HG03432 (cell line): Measurements from ENCODE around the gene TMEM174.

ENCODE experiments used
- ATAC-seq: cut with Tn5 transposase; IDR thresholded peaks from one replicate; pipeline ENCODE4 v1.9.1; 2021; ENCODE audit warnings: mild to moderate bottlenecking, moderate library complexity; ENCODE audit not compliant: unreplicated experiment

TMEM174 gene

DNA sequence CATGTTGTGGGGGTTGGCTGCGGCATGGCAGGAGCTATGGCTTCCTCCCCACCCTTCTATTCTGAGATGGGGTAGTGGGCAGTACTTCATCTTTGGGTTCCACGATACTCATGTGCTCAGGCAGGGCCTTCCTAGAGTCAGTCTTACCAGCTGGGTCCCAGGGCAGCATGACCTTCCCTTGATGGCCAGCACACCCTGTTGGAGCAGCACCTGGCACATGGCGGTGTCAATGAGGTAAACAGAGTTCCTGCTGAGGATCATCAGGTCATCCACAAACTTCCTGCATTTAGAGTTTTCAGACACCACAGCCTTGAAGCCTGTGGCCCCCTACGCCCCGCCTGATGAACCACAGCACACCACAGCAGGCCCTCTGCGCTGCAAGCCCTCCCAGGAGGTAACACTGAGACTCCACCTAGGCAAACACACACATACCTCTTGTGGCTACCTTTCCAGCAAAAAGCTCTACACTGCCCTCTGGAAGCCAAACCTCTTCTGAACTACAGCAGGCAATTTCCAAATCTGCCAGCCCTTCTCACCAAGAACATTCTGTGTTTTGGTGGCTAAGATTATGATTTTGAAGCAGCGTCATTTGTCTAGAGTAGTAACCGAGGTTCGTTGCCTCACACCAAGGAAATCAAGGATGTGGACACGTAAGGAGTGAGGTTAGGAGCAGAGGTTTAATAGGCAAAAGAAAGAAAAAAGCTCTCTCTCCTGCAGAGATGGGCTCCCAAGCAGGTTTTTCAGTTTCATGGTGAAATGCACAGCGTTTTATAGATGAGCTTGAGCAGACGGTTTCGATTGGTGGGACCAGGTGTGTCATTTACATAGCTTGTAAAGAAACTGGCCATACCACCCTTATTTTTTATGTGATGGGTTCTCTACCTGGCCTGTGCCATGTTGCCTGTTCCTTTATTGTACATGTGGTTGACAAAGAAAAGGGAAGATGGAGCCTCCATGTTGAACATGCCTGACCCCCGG lies 20.3 kb upstream of the TMEM174 start:
- ATAC-seq = no peak

DNA sequence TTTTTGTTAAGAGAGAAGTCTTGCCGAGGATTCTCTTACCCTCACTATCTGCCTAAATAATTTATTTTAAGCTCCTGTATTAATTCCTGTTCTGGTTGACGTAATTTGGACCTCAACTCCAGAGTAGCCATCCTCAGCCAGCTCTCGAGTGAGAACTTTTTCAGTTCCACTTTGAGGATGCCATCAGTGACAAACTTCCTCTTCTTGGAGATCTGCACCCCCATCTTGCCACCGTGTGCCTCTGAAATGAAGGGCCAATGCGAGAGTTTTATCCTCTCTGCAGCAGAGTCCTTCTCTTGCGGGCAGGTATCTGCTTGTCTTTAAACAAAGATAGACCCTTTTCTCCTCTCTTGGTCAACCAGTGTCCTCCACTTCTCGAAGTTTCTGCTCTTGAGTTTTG lies 19.5 kb upstream of the TMEM174 start:
- no peak for ATAC-seq

DNA sequence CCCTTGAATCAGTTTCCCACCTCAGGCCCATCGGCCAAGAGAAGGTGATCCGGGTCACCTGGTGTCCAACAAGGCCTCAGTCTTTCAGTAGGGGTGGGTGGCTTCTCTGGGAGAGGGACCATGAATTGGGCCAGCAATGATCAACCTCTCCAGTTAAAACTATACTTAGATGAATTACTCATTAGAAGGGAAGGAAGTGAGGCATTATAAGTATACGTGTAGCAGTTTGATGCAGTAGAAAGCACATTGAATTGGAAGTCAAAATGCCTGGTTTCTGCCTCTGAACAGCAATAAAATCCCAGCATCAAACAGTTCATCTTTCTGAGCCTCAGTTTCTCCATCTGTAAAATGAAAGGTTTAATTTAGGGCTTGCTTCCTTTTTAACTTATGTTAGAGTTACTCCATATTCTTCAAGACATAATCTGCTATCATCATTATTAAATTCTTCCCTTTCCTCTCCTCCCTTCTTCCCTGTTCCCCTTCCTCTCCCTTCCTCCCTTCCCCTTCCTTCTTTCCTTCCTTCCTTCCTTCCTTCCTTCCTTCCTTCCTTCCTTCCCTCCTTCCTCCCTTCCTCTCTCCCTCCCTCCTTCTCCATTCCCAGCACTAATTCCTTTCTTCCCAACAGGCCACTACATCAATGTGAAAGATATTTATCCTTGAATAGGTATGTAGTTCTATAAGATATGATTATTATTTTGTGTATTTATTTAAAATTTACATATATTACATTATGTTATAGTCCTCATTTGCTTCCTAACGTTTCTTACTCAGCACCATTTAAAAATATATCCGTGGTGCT lies 18.6 kb upstream of the TMEM174 start:
- no peak for ATAC-seq

DNA sequence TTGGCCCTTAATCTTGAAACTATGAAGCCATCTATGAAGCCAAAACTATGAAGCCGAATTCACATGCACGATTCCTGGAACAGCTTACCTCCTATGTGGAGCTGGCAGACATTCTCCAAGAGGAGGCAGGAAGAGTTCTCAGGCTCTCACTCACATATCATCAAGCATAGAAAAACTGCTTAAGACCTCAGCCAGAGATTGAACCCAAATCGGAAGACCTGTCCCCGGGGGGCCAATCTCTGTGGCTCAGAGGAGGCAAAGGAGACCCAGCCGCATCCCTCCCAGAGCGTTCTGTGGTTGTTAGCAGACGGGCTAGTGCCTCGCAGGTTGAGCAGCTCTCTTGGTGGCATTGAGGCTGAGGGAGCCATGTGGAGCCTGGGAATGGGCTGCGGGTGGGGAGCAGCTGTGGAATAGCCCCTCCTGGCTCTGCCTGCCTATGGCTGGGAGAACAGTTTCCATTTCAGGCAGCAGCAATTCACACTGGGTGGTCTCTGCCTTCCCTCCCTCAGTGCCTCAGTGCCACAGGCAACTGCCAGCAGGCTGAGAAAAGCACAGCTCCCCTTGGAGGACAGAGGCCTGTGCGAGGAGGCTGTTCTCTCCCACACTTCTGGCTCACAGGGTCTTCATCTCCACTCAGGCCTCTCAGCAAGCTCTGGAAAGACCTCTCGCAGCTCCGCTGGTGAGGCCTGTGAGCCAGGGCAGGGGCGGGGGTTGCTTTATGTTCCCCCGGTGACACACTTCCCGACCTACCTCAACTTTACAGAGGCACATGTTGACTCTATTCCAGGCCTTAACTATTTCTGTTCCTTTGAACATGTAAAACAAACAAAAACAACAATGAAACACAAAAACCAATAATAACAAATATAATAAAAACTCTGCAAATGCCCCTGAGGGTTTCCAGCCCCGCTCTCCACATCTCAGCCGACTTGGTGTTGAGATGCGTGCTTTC lies 17.4 kb upstream of the TMEM174 start:
- no peak for ATAC-seq

DNA sequence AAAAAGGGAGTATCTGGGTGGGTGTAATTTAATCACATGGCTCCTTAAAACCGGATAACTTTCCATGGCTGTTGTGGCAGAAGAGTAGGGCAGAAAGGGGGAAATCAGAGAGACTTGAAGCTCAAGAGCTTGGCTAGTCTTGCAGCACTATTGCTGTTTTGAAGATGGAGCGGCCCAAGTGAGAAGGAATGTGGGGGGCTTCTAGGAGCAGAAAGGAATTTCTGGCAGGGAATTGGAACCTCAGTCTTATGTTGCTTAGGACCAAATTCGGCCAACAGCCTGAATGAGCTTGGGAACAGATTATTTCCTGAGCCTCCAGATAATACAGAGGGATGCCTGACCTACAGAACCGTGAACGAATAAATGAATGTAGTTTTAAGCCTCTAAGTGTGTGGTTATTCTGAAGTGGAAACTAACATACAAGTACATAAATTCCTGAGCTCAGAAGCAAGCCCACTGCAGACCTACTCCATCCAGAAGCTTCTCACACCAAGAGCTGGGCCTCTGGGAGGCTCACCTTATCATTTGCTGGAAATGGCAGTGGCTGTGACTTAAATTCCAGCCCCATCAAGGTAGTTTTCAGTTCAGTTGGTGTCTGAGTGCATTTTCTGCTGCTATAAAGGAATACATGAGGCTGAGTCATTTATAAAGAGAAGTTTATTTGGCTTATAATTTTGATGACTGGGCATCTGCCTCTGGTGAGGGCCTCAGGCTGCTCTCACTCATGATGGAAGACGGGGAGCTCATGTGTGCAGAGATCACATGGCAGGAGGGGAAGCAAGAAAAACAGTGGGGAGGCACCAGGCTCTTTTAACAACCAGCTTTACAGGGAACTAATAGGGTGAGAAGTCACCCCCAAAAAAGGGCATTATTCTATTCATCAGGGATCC lies 15.3 kb upstream of the TMEM174 start:
- no peak for ATAC-seq

DNA sequence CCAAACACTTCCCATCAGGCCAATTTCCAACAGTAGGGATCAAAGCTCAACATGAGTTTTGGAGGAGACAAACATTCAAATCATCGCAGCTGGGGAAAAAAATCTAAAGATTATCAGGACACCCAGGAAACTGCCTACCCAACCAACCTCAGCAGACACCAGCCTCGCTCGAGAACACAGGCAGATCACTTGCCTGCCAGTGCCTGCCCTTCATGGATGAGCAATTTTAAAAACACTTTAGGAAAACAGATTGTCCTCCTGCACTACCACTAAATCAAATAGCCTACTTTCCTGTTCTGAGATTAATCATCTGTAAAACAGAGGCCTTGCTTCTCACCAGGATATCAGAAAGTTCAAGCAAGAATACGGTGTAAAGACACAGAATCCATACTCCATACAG lies 14.7 kb upstream of the TMEM174 start:
- ATAC-seq = no peak

DNA sequence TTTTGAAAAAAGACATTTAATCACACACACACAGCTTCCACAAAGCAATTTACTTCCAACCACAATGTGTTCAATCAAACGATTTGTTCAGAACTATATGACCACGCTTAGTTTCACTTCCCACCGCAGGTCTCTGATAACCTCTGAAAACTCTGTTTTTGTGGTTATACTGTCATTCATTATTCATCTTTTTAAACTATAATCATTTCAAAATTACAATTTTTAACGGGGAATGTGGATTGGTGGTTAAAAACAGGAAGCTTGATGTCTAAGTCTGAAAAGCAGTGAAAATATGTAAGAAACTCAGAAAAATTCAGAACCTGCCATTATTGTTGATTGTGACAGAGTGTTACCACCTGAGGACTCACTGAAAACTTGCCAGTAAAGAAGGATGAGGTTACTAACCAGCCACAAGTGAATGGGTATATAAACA lies 12.7 kb upstream of the TMEM174 start:
- ATAC-seq = peak; percentile 85

DNA sequence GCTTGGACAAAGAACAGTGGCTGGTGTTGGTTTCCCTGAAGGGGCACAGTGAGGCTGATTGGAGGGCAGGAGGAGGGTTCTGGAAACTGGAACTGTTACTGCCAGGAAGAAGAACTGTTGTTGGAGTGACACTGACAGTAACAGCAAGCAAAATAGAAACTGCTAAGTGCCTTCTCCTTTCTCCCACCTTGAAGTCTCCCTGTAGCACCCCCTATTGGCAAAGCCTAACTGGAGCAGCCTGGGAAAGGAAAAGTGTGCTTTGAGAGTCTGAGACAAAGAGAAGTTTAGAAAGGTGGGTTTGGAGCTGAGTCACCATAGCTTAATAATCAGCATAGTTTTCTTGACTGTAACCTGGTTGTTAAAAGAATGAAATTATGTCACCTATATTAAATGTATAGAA lies 2.5 kb upstream of the TMEM174 start:
- no peak for ATAC-seq

DNA sequence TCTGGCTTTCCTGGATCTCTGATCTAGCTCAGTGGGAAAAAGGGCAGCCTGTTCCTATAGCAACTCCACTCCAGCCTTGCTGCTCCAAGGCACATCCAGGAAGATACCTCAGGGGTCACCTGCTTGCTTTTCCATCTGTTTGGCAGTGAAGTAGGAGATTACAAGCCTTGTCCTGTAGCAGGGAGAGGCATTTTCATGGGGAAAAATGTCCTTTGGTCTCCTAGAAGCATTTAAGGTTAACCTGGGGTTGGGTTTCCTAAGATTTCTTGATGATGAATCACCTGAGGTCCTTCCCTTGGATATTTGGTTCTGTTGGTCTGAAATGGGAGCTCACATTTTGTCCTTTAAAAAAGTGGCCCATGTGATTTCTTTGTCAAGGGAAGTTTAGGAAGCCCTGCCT lies 1.5 kb upstream of the TMEM174 start:
- no peak for ATAC-seq

DNA sequence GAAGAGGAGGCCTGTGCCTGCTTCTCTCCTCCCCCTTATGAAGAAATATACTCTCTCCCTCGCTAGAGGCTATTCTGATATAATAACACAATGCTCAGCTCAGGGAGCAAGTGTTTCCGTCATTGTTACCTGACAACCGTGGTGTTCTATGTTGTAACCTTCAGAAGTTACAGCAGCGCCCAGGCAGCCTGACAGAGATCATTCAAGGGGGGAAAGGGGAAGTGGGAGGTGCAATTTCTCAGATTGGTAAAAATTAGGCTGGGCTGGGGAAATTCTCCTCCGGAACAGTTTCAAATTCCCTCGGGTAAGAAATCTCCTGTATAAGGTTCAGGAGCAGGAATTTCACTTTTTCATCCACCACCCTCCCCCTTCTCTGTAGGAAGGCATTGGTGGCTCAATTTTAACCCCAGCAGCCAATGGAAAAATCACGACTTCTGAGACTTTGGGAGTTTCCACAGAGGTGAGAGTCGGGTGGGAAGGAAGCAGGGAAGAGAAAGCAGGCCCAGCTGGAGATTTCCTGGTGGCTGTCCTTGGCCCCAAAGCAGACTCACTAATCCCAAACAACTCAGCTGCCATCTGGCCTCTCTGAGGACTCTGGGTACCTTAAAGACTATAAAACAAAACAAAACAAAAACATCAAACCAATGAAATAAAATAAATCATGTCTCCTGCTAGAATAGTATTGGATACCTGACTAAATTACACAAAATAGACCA lies 1.3 kb downstream of the TMEM174 start:
- ATAC-seq = no peak

DNA sequence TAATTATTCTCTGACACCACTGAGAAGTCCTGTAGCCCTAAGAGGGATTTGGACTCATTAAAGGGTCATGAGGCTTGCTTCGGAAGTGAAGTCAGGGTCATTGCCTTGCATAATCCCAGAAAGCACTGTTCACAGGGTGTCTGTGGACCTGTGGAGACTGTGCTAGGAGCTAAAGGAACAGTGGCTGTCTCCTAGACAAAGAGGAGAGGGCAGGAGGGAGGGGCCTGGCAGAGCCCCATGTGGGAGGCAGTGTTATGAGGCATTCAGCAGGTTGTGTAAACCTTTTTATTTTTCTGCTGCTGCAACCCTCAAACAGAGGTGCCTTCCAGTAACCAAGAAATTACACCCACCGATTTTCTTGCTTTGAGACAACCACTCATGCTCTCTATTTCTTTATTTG lies 3.3 kb downstream of the TMEM174 start:
- no peak for ATAC-seq

DNA sequence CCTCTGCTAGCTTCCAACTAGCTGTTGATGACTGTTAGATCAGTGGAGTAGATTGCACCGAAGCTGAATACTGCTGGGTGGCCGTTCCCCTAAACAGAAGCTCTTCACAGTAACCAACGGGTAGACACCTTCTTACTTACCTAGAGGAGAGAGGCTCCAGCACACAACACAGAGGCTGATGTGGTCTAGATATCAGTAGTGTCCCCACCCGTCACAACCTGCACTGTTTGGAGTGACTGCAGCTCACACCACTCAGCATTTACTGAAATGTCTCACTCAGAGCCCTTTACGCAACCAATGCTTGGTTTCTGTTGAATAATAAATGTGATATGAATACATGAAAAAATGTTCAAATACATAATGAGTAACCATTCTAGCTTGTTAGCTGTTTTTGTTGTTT lies 5.3 kb downstream of the TMEM174 start:
- no peak for ATAC-seq

DNA sequence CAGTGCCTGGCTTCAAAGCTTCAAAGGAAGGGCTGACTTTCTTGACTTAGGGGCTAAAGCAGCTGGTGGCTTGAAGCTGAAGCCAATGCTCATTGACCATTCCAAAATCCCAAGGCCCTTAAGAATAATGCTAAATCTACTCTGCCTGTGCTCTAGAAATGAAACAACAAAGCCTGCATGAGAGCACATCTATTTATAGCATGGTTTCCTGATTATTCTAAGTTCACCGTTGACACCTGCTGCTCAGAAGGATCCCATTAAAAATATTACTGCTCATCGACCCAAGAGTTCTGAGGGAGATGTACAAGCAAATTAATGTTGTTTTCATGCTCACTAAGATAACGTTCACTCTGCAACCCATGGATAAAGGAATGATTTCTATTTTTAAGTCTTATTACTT lies 6.7 kb downstream of the TMEM174 start:
- no peak for ATAC-seq

DNA sequence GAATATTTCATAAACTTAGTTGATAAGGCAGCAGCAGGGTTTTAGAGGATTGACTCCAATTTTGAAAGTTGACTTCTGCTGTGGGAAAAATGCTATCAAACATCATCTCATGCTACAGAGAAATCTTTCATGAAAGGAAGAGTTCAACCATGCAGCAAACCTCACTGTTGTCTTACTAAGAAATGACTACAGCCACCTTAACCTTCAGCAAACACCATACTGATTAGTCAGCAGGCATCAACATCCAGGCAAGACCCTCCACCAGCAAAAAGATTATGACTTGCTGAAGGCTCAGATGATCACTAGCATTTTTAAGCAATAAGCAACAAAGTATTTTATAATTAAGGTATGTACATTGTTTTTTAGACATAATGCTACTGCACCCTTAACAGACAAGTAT lies 7.6 kb downstream of the TMEM174 start:
- no peak for ATAC-seq

DNA sequence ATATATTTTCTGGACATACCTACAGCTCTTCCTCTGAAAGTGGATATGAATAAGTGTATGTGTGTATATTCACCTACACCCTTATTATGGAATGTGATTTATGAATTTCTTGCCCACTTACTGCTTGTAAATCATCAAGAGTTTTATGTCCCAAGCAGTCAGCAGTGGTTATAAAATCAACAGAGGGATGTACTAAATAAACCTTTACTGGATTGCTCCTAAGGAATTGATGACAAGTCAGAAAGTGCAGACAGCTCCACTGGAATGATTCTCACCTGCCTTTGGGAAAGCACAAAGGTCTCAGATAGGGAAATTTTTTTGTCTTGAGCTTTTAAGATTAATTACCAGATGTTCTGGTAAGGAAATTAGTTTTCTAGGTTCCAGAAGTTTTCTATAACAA lies 9.3 kb downstream of the TMEM174 start:
- ATAC-seq = no peak

DNA sequence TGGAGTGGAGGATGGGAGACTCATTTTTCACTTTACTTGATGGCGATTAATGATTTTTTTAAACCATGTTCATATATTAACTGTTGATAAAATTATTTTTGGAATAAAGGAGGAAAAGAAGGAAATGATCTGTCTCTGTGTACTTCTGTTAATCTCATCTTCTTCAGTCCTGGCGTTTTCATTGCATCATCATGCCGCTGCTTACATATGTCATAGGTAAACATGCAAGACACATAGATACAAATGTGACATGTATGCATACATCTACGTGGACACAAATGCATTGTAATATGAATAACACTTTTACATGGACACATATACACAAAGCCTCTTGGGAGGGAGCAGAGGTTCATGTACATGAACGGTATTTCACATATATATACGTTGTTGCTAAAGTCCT lies 10.0 kb downstream of the TMEM174 start:
- ATAC-seq = no peak

DNA sequence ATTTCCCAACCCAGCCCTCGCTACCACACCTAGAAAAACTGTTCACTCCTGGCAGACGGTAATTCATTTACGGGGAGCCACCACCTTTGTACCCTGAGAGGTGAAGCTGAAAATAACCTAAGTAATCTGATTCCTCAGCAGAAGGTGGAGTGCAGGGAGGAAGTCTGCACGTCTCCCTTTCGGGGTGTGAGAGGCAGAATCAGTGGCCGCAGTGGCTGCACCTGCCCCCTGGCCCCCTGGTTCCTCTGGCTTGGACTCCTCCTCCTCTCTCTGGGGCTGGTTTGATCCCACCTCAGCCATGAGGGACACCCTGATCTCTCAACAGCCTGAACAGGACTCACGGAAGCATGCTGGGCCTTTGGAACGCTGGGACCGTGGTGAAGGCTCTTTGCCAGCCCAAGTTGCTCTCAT lies 10.5 kb downstream of the TMEM174 start:
- ATAC-seq = no peak

DNA sequence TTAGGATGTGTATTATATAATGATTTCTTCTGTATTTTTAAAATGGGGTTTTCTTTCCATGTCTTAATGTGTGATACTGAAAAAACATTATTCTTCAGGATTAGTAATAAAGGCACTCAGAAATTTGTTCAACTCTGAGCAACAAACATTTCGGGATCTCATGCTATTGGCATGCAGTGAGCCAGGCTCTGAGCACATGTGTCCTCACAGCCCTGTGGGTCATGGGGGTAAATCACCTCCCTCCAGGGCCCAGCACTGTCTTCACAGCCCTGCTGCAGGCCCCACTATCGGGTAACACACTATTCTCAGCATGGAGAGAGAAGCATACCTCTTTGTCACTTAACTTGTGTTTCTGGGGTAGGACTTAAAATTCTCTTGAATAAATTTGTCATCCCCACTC lies 14.0 kb downstream of the TMEM174 start:
- ATAC-seq = no peak
